CD14-positive monocyte (primary cell): ENCODE data around the gene SLC38A1. TPM values are rescaled to one million over a fixed set of nuclear protein-coding genes. Genes with fewer than 3 reads are reported as not detected.

Experiments used
- DNase-seq, 3 donors: peaks; one replicate each; pipeline ENCODE4 v3.0.0-alpha.2; 2011 to 2022
- H2AFZ ChIP-seq: 2 replicates; pipeline ENCODE4 v1.6.0; 2012; ENCODE audit warnings: mild to moderate bottlenecking, low read depth, low read length, inconsistent platforms; ENCODE audit not compliant: insufficient read depth, poor library complexity, severe bottlenecking
- H3K27ac ChIP-seq, 2 donors: 1 replicate in 1 of 2; 2 replicates in 1 of 2; pipeline ENCODE4 v1.5.1; 2012 to 2013; ENCODE audit warnings: low read length in 2 of 2, control low read depth in 1 of 2, inconsistent platforms in 1 of 2, low read depth in 1 of 2, mild to moderate bottlenecking in 1 of 2
- H3K27me3 ChIP-seq, 2 donors: one replicate each; pipeline versions ENCODE4 v1.6.0 to v1.6.1; 2011 to 2013; ENCODE audit warnings: low read length in 2 of 2; ENCODE audit not compliant: control insufficient read depth in 2 of 2, insufficient read depth in 2 of 2
- H3K36me3 ChIP-seq, 2 donors: replicated peaks in 1 of 2; 1 replicate in 1 of 2; 2 replicates in 1 of 2; pipeline versions ENCODE4 v1.5.1 to v1.6.1; 2012 to 2013; ENCODE audit warnings: low read length in 2 of 2, control low read depth in 1 of 2, inconsistent platforms in 1 of 2, mild to moderate bottlenecking in 1 of 2; ENCODE audit not compliant: insufficient read depth in 2 of 2, control insufficient read depth in 1 of 2
- H3K4me1 ChIP-seq, 2 donors: 1 replicate in 1 of 2; 2 replicates in 1 of 2; pipeline versions ENCODE4 v1.5.1 to v1.6.1; 2012 to 2013; ENCODE audit warnings: low read length in 2 of 2, control low read depth in 1 of 2, inconsistent platforms in 1 of 2, mild to moderate bottlenecking in 1 of 2, moderate library complexity in 1 of 2; ENCODE audit not compliant: insufficient read depth in 2 of 2, control insufficient read depth in 1 of 2
- H3K4me2 ChIP-seq: replicated peaks from 2 replicates; pipeline ENCODE3; 2012; ENCODE audit warnings: low read length, moderate library complexity, mild to moderate bottlenecking; ENCODE audit not compliant: poor library complexity, severe bottlenecking; ENCODE audit errors: extremely low read depth
- H3K4me3 ChIP-seq, 3 experiments: fragments of 200-600 bp in 1 of 3; sonication (generic) in 1 of 3; replicated peaks in 1 of 3; 1 replicate in 2 of 3; 2 replicates in 1 of 3; pipeline ENCODE4 v1.5.1; 2011 to 2013; ENCODE audit warnings: low read length in 3 of 3, mild to moderate bottlenecking in 3 of 3, control low read depth in 2 of 3, low read depth in 2 of 3, inconsistent platforms in 1 of 3, moderate library complexity in 1 of 3
- H3K79me2 ChIP-seq: 2 replicates; pipeline ENCODE4 v1.6.0; 2012; ENCODE audit warnings: mild to moderate bottlenecking, control low read depth, inconsistent platforms, low read length, moderate library complexity; ENCODE audit not compliant: insufficient read depth
- H3K9ac ChIP-seq: 2 replicates; pipeline ENCODE4 v1.6.0; 2017; ENCODE audit warnings: low read length, mild to moderate bottlenecking; ENCODE audit not compliant: insufficient read depth, poor library complexity, severe bottlenecking
- H3K9me3 ChIP-seq, 2 donors: replicated peaks in 1 of 2; 1 replicate in 1 of 2; 2 replicates in 1 of 2; pipeline versions ENCODE4 v1.5.1 to v1.6.1; 2012 to 2013; ENCODE audit warnings: low read length in 2 of 2, control low read depth in 1 of 2; ENCODE audit not compliant: control insufficient read depth in 1 of 2, insufficient read depth in 1 of 2
- H4K20me1 ChIP-seq: 2 replicates; pipeline ENCODE4 v1.6.0; 2012; ENCODE audit warnings: mild to moderate bottlenecking, low read length, control low read depth, moderate library complexity; ENCODE audit not compliant: insufficient read depth
- H3K27ac Mint-ChIP-seq, 7 donors: one replicate each; pipeline ENCODE4 v1.8.0; 2020; ENCODE audit warnings: mild to moderate bottlenecking in 7 of 7, mixed read lengths in 7 of 7, moderate library complexity in 6 of 7, inconsistent platforms in 2 of 7
- H3K27me3 Mint-ChIP-seq, 3 donors: one replicate each; pipeline ENCODE4 v1.8.0; 2021 to 2022; ENCODE audit warnings: low read depth in 3 of 3, mild to moderate bottlenecking in 3 of 3, mixed read lengths in 3 of 3, moderate library complexity in 3 of 3, inconsistent platforms in 1 of 3
- H3K36me3 Mint-ChIP-seq, 2 donors: one replicate each; pipeline ENCODE4 v1.8.0; 2020; ENCODE audit warnings: mixed read lengths in 2 of 2, inconsistent platforms in 1 of 2, mild to moderate bottlenecking in 1 of 2
- H3K4me1 Mint-ChIP-seq: one replicate; pipeline ENCODE4 v1.8.0; 2020; ENCODE audit warnings: mild to moderate bottlenecking, mixed read lengths
- H3K4me3 Mint-ChIP-seq, 2 donors: one replicate each; pipeline ENCODE4 v1.8.0; 2020; ENCODE audit warnings: mild to moderate bottlenecking in 2 of 2, mixed read lengths in 2 of 2, moderate library complexity in 1 of 2
- H3K9me3 Mint-ChIP-seq, 7 donors: one replicate each; pipeline ENCODE4 v1.8.0; 2020 to 2022; ENCODE audit warnings: mixed read lengths in 7 of 7, mild to moderate bottlenecking in 6 of 7, moderate library complexity in 6 of 7, inconsistent platforms in 2 of 7
- WGBS: methylation state at CpG from one replicate; pipeline ENCODE4 v1.1.5; 2013; ENCODE audit warnings: missing lambda C conversion rate; ENCODE audit not compliant: insufficient coverage; 5-methylcytosine and 5-hydroxymethylcytosine counted together
- intact Hi-C, 2 donors: fragments of 100-400 bp; cut with micrococcal nuclease; formaldehyde crosslinking; loops; one replicate each; pipeline versions ENCODE4 v1.15.0 to v1.15.1; 2023
- polyA plus RNA-seq, 3 donors: library from polyadenylated mRNA; depleted of rRNA in 1 of 3; unstranded in 2 of 3; stranded (reverse) in 1 of 3; fragments of 300-500 nt in 2 of 3; fragments of >200 nt in 1 of 3; fragmentation: Illumina TruSeq in 2 of 3; gene quantifications; 1 replicate in 2 of 3; 2 replicates in 1 of 3; pipeline ENCODE4 v1.2.3, GENCODE V29; 2012 to 2021
- TF ChIP-seq, protein P1 (sequence below): fragments of 200-600 bp; IDR thresholded peaks from one replicate; pipeline ENCODE4 v1.8.0; 2022; ENCODE audit warnings: antibody characterized with exemption, mild to moderate bottlenecking

SLC38A1 gene
- polyA plus RNA-seq, 3 donors = 0.92 to 1.9 (median 1.6) TPM

GRCh38 chr12:46149905-46150304, 118.9 kb downstream of the SLC38A1 start:
- TF ChIP-seq, protein P1, sequence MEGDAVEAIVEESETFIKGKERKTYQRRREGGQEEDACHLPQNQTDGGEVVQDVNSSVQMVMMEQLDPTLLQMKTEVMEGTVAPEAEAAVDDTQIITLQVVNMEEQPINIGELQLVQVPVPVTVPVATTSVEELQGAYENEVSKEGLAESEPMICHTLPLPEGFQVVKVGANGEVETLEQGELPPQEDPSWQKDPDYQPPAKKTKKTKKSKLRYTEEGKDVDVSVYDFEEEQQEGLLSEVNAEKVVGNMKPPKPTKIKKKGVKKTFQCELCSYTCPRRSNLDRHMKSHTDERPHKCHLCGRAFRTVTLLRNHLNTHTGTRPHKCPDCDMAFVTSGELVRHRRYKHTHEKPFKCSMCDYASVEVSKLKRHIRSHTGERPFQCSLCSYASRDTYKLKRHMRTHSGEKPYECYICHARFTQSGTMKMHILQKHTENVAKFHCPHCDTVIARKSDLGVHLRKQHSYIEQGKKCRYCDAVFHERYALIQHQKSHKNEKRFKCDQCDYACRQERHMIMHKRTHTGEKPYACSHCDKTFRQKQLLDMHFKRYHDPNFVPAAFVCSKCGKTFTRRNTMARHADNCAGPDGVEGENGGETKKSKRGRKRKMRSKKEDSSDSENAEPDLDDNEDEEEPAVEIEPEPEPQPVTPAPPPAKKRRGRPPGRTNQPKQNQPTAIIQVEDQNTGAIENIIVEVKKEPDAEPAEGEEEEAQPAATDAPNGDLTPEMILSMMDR = no peak
- Histone ChIP-seq H3K27me3 (no peaks in the 10 kb centered on the region), H3K9me3 (no peaks in the 10 kb centered on the region), H3K36me3 (no peaks in the 10 kb centered on the region), H3K79me2 (no peaks in the 10 kb centered on the region), H3K27ac (no peak overlapping the region), H4K20me1 (no peaks in the 10 kb centered on the region), H3K4me2 (no peak overlapping the region), H3K4me3 (no peak overlapping the region), H3K4me1 (no peaks in the 10 kb centered on the region), H2AFZ (no peak overlapping the region), H3K9ac (no peak overlapping the region)
- H3K27me3 Mint-ChIP-seq = peaks cover 0 to 3% (median 0%) of the 10 kb centered on the region in 3 donors
- H3K9me3 Mint-ChIP-seq = no peaks in the 10 kb centered on the region
- intact Hi-C loops = loop anchor here in 1 of 2 donors (10.0 kb wide), 1 partner anchor 155 kb away; no protein-coding TSS in a partner anchor
- peaks cover 3% of the 10 kb centered on the region for H3K4me1 Mint-ChIP-seq
- no peaks in the 10 kb centered on the region for H3K36me3 Mint-ChIP-seq
- no CpG with 5 or more reads among the region's 1 CpG for WGBS
- no peak overlapping the region for H3K27ac Mint-ChIP-seq
- DNase-seq = no peak
- no peak overlapping the region for H3K4me3 Mint-ChIP-seq

DNA sequence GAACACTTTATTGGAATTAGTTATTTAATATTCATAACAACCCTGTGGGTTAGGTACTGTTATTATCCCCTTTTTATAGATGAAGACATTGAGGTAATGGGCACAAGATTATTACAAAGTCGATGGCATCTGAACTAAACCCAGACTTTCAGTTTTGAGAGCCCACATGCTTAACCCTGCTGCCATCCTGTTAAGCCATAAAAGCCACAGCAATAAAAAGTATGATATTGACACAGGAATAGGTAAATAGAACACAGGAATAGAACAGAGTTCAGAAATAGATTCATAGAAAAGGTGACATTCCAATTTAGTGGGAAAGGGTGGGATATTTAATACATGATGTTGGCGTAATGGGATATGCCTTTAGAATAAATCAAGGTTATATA, 119.8 kb downstream of the SLC38A1 start:
- TF ChIP-seq, protein P1 = no peak
- no peak overlapping the region for H3K4me2 ChIP-seq
- no peaks in the 10 kb centered on the region for H3K4me1 ChIP-seq
- no peaks in the 10 kb centered on the region for H3K9me3 ChIP-seq
- H2AFZ ChIP-seq = no peak overlapping the region
- no peak overlapping the region for H3K4me3 Mint-ChIP-seq
- DNase-seq = no peak
- no peaks in the 10 kb centered on the region for H3K36me3 ChIP-seq
- H3K36me3 Mint-ChIP-seq = no peaks in the 10 kb centered on the region
- H3K27me3 Mint-ChIP-seq = peaks cover 0 to 3% (median 0%) of the 10 kb centered on the region in 3 donors
- no peak overlapping the region for H3K9ac ChIP-seq
- H3K4me1 Mint-ChIP-seq = peaks cover 3% of the 10 kb centered on the region
- H3K27me3 ChIP-seq = no peaks in the 10 kb centered on the region
- no peaks in the 10 kb centered on the region for H4K20me1 ChIP-seq
- no peak overlapping the region for H3K27ac Mint-ChIP-seq
- intact Hi-C loops = no loop called here
- no peak overlapping the region for H3K27ac ChIP-seq
- no peak overlapping the region for H3K4me3 ChIP-seq
- H3K79me2 ChIP-seq = no peaks in the 10 kb centered on the region
- H3K9me3 Mint-ChIP-seq = no peaks in the 10 kb centered on the region
- no CpG with 5 or more reads among the region's 2 CpGs for WGBS
